Testis (tissue), 2 donors: ENCODE measurements around the gene SLF2.

Source experiments
- CTCF ChIP-seq, 3 experiments: fragments of 450-650 bp in 2 of 3; fragments of 200-600 bp in 1 of 3; sonication (generic) in 1 of 3; IDR thresholded peaks; one replicate each; pipeline ENCODE4 v1.5.1; 2016 to 2019; ENCODE audit warnings: antibody characterized with exemption in 3 of 3, mild to moderate bottlenecking in 2 of 3, moderate library complexity in 1 of 3
- POLR2A ChIP-seq: fragments of 450-650 bp; IDR thresholded peaks from one replicate; pipeline ENCODE4 v1.6.1; 2017; ENCODE audit warnings: antibody characterized with exemption, mild to moderate bottlenecking, moderate library complexity

GRCh38 chr10:100977436-100977835 is 64.7 kb downstream of the SLF2 start:
- TF ChIP-seq CTCF (IDR thresholded peaks at IDR 0.05): no peak
- TF ChIP-seq POLR2A: no peak
